Subcutaneous abdominal adipose tissue (tissue), 5 donors: Measurements from ENCODE around the gene DSG4.

Experiments used
- H3K27ac ChIP-seq: one replicate; pipeline ENCODE4 v1.7.0; 2013; ENCODE audit warnings: low read depth, mild to moderate bottlenecking, inconsistent platforms, low read length, moderate library complexity
- H3K27me3 ChIP-seq, 5 donors: one replicate each; pipeline ENCODE4 v1.7.0; 2013; ENCODE audit warnings: low read length in 5 of 5, inconsistent platforms in 1 of 5; ENCODE audit not compliant: control insufficient read depth in 5 of 5, insufficient read depth in 4 of 5
- H3K36me3 ChIP-seq, 5 donors: one replicate each; pipeline ENCODE4 v1.7.0; 2013; ENCODE audit warnings: low read length in 5 of 5; ENCODE audit not compliant: control insufficient read depth in 5 of 5, insufficient read depth in 5 of 5
- H3K4me1 ChIP-seq, 5 donors: one replicate each; pipeline ENCODE4 v1.7.0; 2013; ENCODE audit warnings: low read length in 5 of 5, mild to moderate bottlenecking in 3 of 5, moderate library complexity in 1 of 5; ENCODE audit not compliant: control insufficient read depth in 5 of 5, insufficient read depth in 5 of 5
- H3K4me3 ChIP-seq, 5 donors: one replicate each; pipeline ENCODE4 v1.7.0; 2013; ENCODE audit warnings: low read length in 5 of 5, low read depth in 1 of 5
- H3K9ac ChIP-seq, 5 donors: one replicate each; pipeline ENCODE4 v1.7.0; 2013; ENCODE audit warnings: low read length in 5 of 5, mild to moderate bottlenecking in 4 of 5, moderate library complexity in 3 of 5
- H3K9me3 ChIP-seq, 5 donors: one replicate each; pipeline ENCODE4 v1.7.0; 2013; ENCODE audit warnings: low read length in 5 of 5; ENCODE audit not compliant: control insufficient read depth in 5 of 5
- donor health status: healthy.
- donor health status: healthy.
- donor health status: healthy.
- donor health status: healthy.
- donor health status: healthy.

DSG4 gene

DNA sequence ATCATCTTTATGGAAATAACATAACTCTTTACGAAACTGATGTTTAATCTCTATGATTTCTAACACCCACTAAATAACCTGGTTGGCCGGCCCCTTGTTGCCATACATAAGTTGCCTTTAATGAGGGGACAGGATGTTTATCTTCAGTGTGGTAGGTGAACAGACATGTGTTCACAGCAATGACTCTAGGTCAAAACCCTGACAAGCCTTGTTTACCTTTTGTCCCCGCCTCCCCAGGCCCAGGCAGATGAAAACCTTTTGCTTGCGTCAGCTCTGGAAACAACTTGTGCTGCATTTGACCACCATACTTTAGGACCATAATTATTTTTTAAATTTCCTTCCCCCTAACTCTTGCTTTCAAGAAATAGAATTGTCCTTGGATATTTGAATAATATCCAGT is 2.9 kb upstream of the DSG4 start:
- no peaks in the 10 kb centered on the region for H3K4me1 ChIP-seq
- no peaks in the 10 kb centered on the region for H3K27me3 ChIP-seq
- no peak overlapping the region for H3K9ac ChIP-seq
- H3K4me3 ChIP-seq = no peak overlapping the region
- H3K9me3 ChIP-seq = no peaks in the 10 kb centered on the region
- H3K36me3 ChIP-seq = no peaks in the 10 kb centered on the region
- no peak overlapping the region for H3K27ac ChIP-seq

DNA sequence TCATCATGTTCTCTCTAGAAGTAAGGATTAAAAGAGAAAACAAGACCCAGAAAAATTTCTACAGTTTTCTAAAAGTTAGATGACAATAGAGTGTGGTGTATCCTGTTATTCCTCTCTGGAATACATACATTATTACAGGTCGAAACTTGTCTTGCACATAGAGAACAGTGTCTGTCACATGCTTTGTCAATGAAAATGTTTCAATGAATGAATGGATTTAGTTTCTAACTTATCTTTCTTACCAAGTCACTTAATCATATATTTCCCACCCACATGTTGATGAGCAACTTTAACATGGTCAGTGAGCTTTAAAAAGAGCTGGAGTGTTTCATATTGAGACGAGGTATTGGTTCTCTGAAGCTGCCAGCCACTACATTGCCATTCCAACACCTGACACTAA is 4.3 kb downstream of the DSG4 start:
- Histone ChIP-seq H3K27ac (no peak overlapping the region), H3K27me3 (no peaks in the 10 kb centered on the region), H3K36me3 (no peaks in the 10 kb centered on the region), H3K9me3 (no peaks in the 10 kb centered on the region), H3K9ac (no peak overlapping the region), H3K4me1 (no peaks in the 10 kb centered on the region), H3K4me3 (no peak overlapping the region)

DNA sequence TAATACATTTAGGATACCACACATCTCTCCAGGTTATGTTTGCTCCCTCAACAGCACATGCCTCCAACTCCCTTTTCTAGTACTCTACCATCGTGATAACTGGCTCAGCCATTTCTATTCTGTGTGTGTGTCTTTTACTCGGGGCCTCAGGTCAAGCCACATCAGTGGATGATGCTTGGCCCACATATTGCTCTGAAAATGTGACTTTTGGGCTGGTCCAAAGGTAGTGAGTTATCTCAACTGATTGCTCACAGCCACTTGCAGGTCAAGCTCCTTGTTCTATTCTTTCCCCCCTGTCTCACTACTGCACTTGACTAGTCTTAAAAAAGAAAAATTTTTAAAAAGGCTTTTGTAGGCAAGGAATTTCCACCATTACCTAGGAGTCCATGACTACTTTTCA is 5.5 kb downstream of the DSG4 start:
- Histone ChIP-seq H3K36me3 (no peaks in the 10 kb centered on the region), H3K4me1 (no peaks in the 10 kb centered on the region), H3K27me3 (no peaks in the 10 kb centered on the region), H3K9ac (no peak overlapping the region), H3K9me3 (no peaks in the 10 kb centered on the region), H3K4me3 (no peak overlapping the region), H3K27ac (no peak overlapping the region)

DNA sequence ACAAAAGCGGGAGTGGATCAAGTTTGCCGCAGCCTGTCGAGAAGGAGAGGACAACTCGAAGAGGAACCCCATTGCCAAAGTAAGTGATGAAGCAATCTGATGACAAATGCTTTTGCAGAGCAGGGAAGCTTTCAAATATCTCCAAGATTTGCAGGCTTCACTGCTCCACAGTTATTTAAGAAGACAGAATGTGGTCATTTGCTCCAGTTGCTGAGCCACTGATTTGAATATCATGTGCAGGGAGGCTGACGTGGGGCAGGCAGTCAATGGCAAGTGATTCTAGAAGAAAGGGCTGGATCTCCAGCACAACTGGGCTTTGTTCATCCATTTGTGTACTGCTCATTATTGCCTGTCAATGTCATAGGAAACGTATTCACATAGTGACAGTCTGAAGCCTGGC is 10.2 kb downstream of the DSG4 start:
- Histone ChIP-seq H3K36me3 (no peaks in the 10 kb centered on the region), H3K9ac (no peak overlapping the region), H3K9me3 (no peaks in the 10 kb centered on the region), H3K27me3 (no peaks in the 10 kb centered on the region), H3K4me3 (no peak overlapping the region), H3K4me1 (no peaks in the 10 kb centered on the region), H3K27ac (no peak overlapping the region)

DNA sequence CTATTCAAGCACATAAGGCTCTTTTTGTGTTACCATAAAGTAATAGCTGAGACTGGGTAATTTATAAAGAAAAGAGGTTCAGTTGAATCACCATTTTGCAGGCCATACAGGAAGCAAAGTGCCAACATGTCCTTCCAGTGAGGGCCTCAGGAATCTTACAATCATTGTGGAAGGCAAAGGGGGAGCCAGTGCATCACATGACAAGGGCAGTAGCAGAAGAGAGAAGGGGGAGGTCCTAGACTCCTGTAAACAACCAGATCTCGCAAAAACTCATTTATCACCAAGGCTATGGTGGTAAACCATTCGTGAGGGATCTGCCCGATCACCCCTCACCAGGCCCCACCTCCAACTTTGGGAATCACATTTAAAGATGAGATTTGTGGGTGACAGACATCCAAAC is 16.7 kb downstream of the DSG4 start:
- no peaks in the 10 kb centered on the region for H3K9me3 ChIP-seq
- no peaks in the 10 kb centered on the region for H3K27me3 ChIP-seq
- no peaks in the 10 kb centered on the region for H3K36me3 ChIP-seq
- H3K9ac ChIP-seq = no peak overlapping the region
- H3K4me1 ChIP-seq = peaks cover 0 to 13% (median 10%) of the 10 kb centered on the region in 5 donors
- no peak overlapping the region for H3K27ac ChIP-seq
- no peak overlapping the region for H3K4me3 ChIP-seq

DNA sequence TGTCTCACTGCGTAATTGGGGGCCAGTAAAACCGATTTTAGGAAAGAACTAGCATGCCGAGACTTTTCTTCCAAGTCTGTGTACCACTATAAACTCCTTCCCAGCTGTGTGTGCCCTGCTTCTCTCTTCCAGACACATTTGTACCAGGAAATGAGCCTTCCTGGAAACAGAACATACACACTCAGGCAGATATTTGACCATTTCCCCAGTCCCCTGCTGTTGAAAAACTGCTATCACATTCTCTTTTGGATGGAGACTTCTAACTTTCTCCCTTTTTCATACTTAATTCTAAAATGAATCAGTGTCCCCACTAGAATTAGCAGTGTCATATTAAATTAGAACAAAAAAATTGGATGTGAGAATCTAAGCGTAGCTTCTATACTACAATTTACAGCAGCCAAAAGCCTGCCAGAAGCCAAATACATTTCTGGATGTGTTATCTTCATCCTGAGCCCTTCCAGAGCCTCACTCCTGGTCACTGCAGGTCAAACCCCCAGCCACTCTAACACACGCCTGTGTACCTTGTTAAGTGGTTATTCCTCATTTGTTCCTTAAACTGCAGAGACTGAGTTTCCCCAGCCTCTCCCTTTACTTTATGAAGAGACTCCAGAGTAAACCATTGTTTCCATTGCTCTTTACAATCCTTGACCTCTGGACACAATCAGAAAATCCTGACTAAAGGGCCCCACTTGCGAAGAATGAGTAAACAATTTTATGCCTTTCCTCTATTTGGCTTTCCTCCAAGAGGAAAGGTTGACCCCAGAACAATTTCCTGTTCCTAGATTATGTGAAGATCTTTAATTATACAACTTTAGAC is 20.4 kb downstream of the DSG4 start:
- Histone ChIP-seq H3K36me3 (no peaks in the 10 kb centered on the region), H3K4me3 (peak overlapping the region in 4 of 5 donors; percentile 22 to 45 (median 34)), H3K9me3 (no peaks in the 10 kb centered on the region), H3K27me3 (no peaks in the 10 kb centered on the region), H3K4me1 (peaks cover 0 to 22% (median 13%) of the 10 kb centered on the region in 5 donors), H3K9ac (peak overlapping the region in 3 of 5 donors; percentile 30 to 67 (median 40)), H3K27ac (peak overlapping the region; percentile 85)

DNA sequence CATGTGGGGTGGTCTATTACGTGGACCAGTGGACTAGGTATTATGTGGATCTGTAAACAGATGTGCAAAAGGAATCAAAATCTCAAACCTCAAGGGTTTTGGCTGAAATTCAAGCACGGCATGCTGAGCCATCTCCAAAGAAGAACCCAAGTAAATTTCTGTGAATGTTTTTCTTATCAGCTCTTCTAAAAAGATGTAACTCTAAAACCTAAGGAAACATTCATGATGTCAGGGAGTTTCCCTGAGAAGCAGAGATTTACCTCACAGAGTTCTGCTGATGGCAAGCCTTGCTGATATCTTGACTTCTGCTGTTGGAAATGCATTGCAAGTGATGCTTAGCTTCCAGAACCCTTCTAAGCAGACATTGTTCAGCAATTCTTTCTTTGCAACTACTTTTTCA is 21.6 kb downstream of the DSG4 start:
- H3K4me1 ChIP-seq = peaks cover 0 to 22% (median 13%) of the 10 kb centered on the region in 5 donors

DNA sequence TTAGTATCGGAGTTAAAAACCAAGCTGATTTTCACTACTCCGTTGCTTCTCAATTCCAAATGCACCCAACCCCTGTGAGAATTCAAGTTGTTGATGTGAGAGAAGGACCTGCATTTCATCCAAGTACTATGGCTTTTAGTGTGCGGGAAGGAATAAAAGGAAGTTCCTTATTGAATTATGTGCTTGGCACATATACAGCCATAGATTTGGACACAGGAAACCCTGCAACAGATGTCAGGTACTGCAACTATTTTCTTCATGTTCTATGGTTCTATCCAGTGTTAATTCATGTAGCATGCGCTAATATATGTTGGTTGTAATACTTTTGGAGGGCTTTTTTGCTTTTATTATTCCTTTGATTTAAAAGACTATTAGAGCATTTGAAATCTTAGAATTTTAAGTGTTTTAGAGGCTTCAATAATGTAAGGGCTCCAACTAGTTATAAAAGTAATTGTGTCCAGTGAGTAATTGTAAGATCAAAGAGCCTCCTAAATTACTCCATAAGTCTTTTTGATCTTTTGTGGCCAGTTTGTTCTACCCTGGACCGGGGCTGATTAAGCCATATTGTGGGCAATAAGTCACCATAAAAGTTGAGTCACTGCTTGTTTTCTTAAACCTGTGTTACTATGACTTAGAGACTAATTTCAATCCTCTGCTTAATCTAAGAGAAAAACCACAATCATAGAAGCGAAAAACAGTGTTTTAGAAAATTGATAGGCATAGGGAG is 22.9 kb downstream of the DSG4 start:
- Histone ChIP-seq H3K9me3 (no peaks in the 10 kb centered on the region), H3K4me3 (no peak overlapping the region), H3K4me1 (peaks cover 0 to 22% (median 13%) of the 10 kb centered on the region in 5 donors), H3K27ac (no peak overlapping the region), H3K9ac (no peak overlapping the region), H3K36me3 (no peaks in the 10 kb centered on the region), H3K27me3 (no peaks in the 10 kb centered on the region)

More for the DNA sequence above, 21.6 kb downstream of the DSG4 start:
- no peak overlapping the region for H3K4me3 ChIP-seq
- no peaks in the 10 kb centered on the region for H3K27me3 ChIP-seq
- H3K36me3 ChIP-seq = no peaks in the 10 kb centered on the region
- peak overlapping the region; percentile 85 for H3K27ac ChIP-seq
- H3K9me3 ChIP-seq = no peaks in the 10 kb centered on the region
- H3K9ac ChIP-seq = no peak overlapping the region

DNA sequence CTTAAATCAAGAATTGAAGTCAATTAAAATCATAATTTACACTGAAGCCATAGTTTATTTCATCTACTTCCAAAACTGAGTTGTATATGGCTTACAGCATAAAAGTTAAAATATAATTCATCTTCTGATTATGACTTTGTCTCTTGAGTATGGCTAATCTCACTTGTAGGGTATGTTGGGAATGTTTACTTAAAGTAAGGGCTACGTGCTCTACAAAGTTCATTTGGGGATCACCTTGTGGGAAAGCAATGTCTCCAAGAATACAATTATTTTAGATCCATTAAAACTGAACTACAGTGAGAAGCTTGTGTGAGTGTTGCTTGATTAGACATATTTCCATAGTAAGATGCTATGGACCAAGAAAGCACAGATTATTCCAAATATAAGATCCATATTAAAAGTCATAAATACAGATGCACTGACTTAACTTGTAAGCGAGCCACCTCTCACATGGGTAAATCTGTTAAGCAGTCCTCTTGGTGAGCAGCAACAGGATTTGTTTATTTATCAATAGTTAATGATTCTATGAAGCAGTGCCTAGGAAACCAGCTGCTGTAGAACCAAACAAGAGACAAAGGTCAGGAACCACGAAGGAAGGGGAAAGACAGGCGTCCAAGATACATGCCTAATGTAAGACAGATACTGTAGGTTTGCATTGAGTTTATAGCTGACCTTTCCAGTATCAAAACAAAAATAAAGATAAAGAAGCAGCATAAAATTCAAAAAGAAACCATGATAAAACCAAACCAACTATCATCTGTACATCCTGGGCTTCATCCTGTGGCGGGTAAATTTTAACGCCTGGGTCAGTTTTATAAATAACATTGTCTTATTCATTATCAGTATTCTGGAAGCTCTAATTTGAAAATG is 24.8 kb downstream of the DSG4 start:
- H3K36me3 ChIP-seq = no peaks in the 10 kb centered on the region
- H3K27ac ChIP-seq = no peak overlapping the region
- no peak overlapping the region for H3K4me3 ChIP-seq
- peaks cover 0 to 22% (median 13%) of the 10 kb centered on the region in 5 donors for H3K4me1 ChIP-seq
- no peaks in the 10 kb centered on the region for H3K9me3 ChIP-seq
- H3K9ac ChIP-seq = no peak overlapping the region
- H3K27me3 ChIP-seq = no peaks in the 10 kb centered on the region

DNA sequence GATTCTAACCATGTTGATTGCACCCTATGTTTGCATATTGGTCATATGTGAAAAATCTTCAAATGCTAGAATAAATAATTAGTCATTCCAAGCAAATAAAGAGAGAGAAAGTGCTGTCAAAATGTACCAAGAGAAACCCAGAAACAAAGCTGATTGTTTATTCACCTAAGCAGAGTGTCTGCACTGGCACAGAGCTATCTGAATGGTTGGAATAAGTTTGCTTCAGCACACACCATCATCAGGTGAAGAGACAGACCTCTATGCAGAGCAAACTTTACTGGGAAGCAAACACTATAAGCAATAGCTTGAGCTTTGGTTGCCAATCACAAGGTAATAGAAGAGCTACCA is 25.4 kb downstream of the DSG4 start:
- Histone ChIP-seq H3K4me3 (no peak overlapping the region), H3K27ac (no peak overlapping the region), H3K27me3 (no peaks in the 10 kb centered on the region), H3K9me3 (no peaks in the 10 kb centered on the region), H3K4me1 (peaks cover 0 to 22% (median 9%) of the 10 kb centered on the region in 5 donors), H3K36me3 (no peaks in the 10 kb centered on the region), H3K9ac (no peak overlapping the region)
